Bronchial epithelial cell (primary cell): ENCODE data around the gene CACNA1G. TPM values are rescaled to one million over a fixed set of nuclear protein-coding genes. Genes with fewer than 3 reads are reported as not detected.

Source experiments
- DNase-seq: peaks from one replicate; pipeline ENCODE4 v3.0.0-alpha.2; 2010; ENCODE audit warnings: low read depth
- FAIRE-seq: peaks from 2 replicates; lab custom pipeline; 2011; peaks lifted over from hg19 to GRCh38; lab: Jason Lieb, UNC
- H3K27me3 ChIP-seq: 2 replicates; pipeline ENCODE4 v1.5.1; 2011; ENCODE audit warnings: low read length; ENCODE audit not compliant: control insufficient read depth, insufficient read depth
- H3K36me3 ChIP-seq: 2 replicates; pipeline ENCODE4 v1.5.1; 2011; ENCODE audit warnings: low read length; ENCODE audit not compliant: control insufficient read depth, insufficient read depth
- H3K4me3 ChIP-seq: 2 replicates; pipeline ENCODE4 v1.5.1; 2011; ENCODE audit warnings: mild to moderate bottlenecking, low read depth, low read length, control low read depth
- CTCF ChIP-seq: IDR thresholded peaks from 2 replicates; pipeline ENCODE4 v1.5.1; 2011; ENCODE audit warnings: mild to moderate bottlenecking, moderate library complexity, low read length, control low read depth, inconsistent platforms; ENCODE audit not compliant: insufficient read depth, severe bottlenecking
- total RNA-seq: library from RNA; depleted of rRNA; stranded (reverse); fragments of >200 nt; gene quantifications from 2 replicates; pipeline ENCODE4 v1.2.1, GENCODE V29; 2014

CACNA1G gene
- total RNA-seq, 1 donor from 2014 or later = not detected

DNA sequence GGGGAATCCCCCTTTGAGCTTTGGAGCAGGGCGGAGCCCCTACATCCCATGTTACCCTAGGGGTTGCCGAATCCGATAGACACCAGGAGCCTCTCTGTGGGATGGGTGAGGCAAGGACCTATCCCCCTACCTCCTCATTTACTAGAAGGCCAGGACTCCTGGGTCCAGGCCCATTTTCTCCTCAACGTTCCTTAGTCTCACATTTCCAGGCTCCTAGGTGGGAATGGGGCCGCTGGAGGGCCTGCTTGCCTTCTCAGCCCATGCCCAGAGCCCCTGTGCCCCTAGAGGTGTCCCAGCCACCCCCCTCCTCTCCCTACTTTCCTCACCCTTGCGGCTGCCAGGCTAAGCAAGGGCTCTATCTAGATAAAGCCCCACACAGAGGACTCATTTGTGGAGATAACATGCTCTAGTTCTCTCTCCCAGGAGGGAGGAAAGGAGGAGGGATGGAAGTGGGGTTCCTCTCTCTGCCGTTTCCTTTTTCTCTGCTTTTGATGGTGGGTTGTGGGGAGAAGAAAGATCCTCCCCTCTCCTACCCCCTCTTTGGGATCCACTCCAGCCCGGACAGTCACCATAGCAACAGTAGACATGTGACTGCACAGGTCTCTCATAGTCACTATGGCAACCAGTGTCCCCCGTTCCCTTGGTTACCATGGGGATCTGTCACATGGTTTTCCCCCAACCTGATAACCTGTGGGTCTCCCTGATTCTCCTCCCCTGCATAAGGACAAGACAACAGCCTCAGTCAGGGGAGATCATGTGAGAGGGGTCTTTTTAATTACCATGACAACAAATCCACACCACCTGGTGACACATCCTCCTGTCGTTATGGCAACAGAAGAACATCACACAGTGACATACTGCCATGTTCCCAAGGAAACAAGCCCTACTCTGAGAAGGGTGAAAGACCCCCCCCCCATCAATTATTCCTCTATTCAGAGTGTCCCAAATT lies 5.2 kb downstream of the CACNA1G start:
- no peak for TF ChIP-seq CTCF
- Histone ChIP-seq H3K27me3 (peaks cover 36% of the 10 kb centered on the region), H3K4me3 (no peak overlapping the region), H3K36me3 (no peaks in the 10 kb centered on the region)
- DNase-seq = no peak
- FAIRE-seq = no peak

DNA sequence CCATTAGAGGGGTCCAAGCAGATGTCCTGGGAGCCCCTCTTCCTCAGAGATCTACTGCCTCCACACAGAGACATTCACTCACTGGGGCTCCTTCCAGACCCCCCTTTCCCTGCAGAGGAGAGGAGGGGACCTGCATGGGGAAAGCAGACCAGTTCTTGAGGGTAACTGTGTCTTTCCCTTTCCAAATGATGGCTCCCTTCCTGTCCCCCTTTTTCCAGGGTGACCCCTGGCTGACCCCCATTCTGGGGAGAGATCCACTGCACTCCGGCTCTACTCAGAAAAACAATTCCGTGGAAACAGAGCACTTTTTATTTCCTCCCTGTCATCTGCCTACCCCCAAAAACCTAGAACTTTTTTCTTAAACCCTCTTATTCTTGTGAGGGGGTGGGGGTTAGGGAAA lies 6.4 kb downstream of the CACNA1G start:
- peaks cover 30% of the 10 kb centered on the region for H3K27me3 ChIP-seq
- no peak overlapping the region for H3K4me3 ChIP-seq
- FAIRE-seq (no peak), DNase-seq (no peak)
- H3K36me3 ChIP-seq = no peaks in the 10 kb centered on the region
- TF ChIP-seq CTCF = no peak

- FAIRE-seq (no peak), DNase-seq (no peak)
- Histone ChIP-seq H3K36me3 (no peaks in the 10 kb centered on the region), H3K4me3 (no peak overlapping the region), H3K27me3 (peaks cover 13% of the 10 kb centered on the region)
- TF ChIP-seq CTCF = no peak
Measured at GRCh38 chr17:50568659-50569058, 8.1 kb downstream of the CACNA1G start.

DNA sequence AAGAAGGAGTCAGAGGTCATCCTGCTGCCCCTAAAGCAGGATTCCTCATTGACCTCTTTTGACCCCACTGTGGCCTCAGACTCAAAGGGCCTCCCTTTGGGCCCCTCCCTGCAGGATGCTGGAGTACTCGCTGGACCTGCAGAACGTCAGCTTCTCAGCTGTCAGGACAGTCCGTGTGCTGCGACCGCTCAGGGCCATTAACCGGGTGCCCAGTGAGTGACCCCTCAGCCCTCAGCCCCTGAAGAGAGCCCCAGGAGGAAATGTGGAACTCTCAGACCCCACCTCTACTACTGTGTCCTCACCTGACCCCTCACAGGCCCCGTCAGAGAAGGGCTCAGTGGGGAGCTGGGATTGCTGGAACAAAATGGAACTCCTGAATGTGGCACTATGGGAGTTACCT lies 9.1 kb downstream of the CACNA1G start:
- FAIRE-seq = no peak
- no peak for TF ChIP-seq CTCF
- DNase-seq = no peak

DNA sequence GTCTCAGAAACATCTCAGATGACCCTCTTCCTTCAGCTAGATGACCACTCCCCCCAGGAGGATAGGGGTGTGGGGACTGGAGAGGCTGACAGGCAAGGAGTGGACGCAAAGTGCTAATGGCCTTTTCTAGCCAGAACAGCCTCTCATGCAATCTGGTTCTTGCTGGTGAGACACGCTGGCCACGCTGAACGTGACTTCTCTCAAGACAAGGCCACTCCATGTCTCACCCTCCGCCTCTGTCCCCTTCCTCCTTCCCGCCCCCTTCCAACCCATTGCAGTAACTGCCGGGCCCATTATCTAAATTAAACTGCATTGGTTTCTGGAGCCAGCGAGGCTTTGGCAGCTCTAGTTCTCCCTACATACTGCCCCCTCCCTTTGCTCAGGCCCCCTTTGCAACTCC lies 9.5 kb downstream of the CACNA1G start:
- H3K27me3 ChIP-seq = peaks cover 11% of the 10 kb centered on the region
- no peak for TF ChIP-seq CTCF
- FAIRE-seq = no peak
- H3K36me3 ChIP-seq = no peaks in the 10 kb centered on the region
- DNase-seq = no peak
- H3K4me3 ChIP-seq = no peak overlapping the region

More for the DNA sequence above, 9.1 kb downstream of the CACNA1G start:
- no peak overlapping the region for H3K4me3 ChIP-seq
- peaks cover 13% of the 10 kb centered on the region for H3K27me3 ChIP-seq
- no peaks in the 10 kb centered on the region for H3K36me3 ChIP-seq
